ENCODE measurements around the gene FAM13C.

- TF ChIP-seq CTCF (IDR thresholded peaks at IDR 0.05; ENCODE audit: low read depth, low read length), result no peak
- TF ChIP-seq POLR2A (IDR thresholded peaks at IDR 0.05; ENCODE audit: extremely low read depth, insufficient read length), result no peak
- TF ChIP-seq MYC (IDR thresholded peaks at IDR 0.05; ENCODE audit: low read depth, low read length), result no peak
These were observed 61.1 kb downstream of the FAM13C start for GRCh38 chr10:59301067-59301754.

Measured in NB4 (cell line).